K562 (cell line): ENCODE results near the gene NIM1K. TPM values are rescaled to one million over a fixed set of nuclear protein-coding genes. Genes with fewer than 3 reads are reported as not detected.

Source experiments
- CXXC5 ChIP-seq: fragments of 250-450 bp; sonication (Bioruptor Pico); IDR thresholded peaks from 2 replicates; pipeline ENCODE4 v1.8.0; 2022; ENCODE audit warnings: inconsistent platforms, mild to moderate bottlenecking, moderate library complexity
- GTF2F1 ChIP-seq: IDR thresholded peaks from 2 replicates; pipeline ENCODE4 v1.6.1; 2011; ENCODE audit warnings: low read depth, low read length, improper control_type of control experiment
- MAFG ChIP-seq: fragments of 450-650 bp; conservative IDR thresholded peaks from 2 replicates; pipeline ENCODE4 v1.6.1; 2016; ENCODE audit warnings: missing genetic modification characterization, missing compliant biosample characterization
- MCM2 ChIP-seq: fragments of 450-650 bp; IDR thresholded peaks from 2 replicates; pipeline ENCODE4 v1.6.1; 2017; ENCODE audit warnings: low read depth, mild to moderate bottlenecking
- NR2C1 ChIP-seq, 2 experiments: fragments of 450-650 bp; IDR thresholded peaks; 2 replicates each; pipeline ENCODE4 v1.6.1; 2017; ENCODE audit warnings: mild to moderate bottlenecking in 2 of 2, antibody characterized with exemption in 1 of 2, inconsistent platforms in 1 of 2, missing compliant biosample characterization in 1 of 2, missing genetic modification characterization in 1 of 2
- RFX7 ChIP-seq: fragments of 250-450 bp; sonication (Bioruptor Pico); IDR thresholded peaks from 2 replicates; pipeline ENCODE4 v1.5.1; 2021; ENCODE audit warnings: mild to moderate bottlenecking
- SMAD4 ChIP-seq: fragments of 250-450 bp; sonication (Bioruptor Pico); conservative IDR thresholded peaks from 2 replicates; pipeline ENCODE4 v1.8.0; 2021; ENCODE audit warnings: inconsistent platforms, mild to moderate bottlenecking, moderate library complexity
- SUPT5H ChIP-seq: fragments of 450-650 bp; IDR thresholded peaks from 2 replicates; pipeline ENCODE4 v1.6.1; 2016
- XRCC5 ChIP-seq: fragments of 200-400 bp; formaldehyde crosslinking; IDR thresholded peaks from 2 replicates; pipeline ENCODE4 v1.6.1; 2017; ENCODE audit warnings: low read depth, mild to moderate bottlenecking, low read length
- YBX1 ChIP-seq: fragments of 450-650 bp; IDR thresholded peaks from 2 replicates; pipeline ENCODE4 v1.7.1; 2016; ENCODE audit warnings: mild to moderate bottlenecking
- ZFP30 ChIP-seq: fragments of 250-450 bp; sonication (Bioruptor Pico); IDR thresholded peaks from 2 replicates; pipeline ENCODE4 v1.8.0; 2022; ENCODE audit warnings: moderate library complexity, mild to moderate bottlenecking, inconsistent platforms, borderline replicate concordance
- ZNF212 ChIP-seq: fragments of 450-650 bp; formaldehyde crosslinking; IDR thresholded peaks from 2 replicates; pipeline ENCODE4 v1.4.0; 2020; ENCODE audit warnings: mild to moderate bottlenecking
- ZNF431 ChIP-seq: sonication (generic); formaldehyde crosslinking; IDR thresholded peaks from 2 replicates; pipeline ENCODE4 v1.8.0; 2022; ENCODE audit warnings: mild to moderate bottlenecking, missing genetic modification reagents
- ZNF717 ChIP-seq: fragments of 250-450 bp; sonication (Bioruptor Pico); IDR thresholded peaks from 2 replicates; pipeline ENCODE4 v1.5.0; 2021
- ZNF79 ChIP-seq: fragments of 250-450 bp; sonication (Bioruptor Pico); IDR thresholded peaks from 2 replicates; pipeline ENCODE4 v1.4.0; 2020; ENCODE audit warnings: low read depth, mild to moderate bottlenecking, moderate library complexity
- polyA plus RNA-seq, 8 experiments: library from polyadenylated mRNA; depleted of rRNA in 4 of 8; stranded (reverse) in 5 of 8; unstranded in 3 of 8; fragments of >200 nt; fragmentation: Nextera tagmentation in 2 of 8; fragmentation: Illumina TruSeq in 1 of 8; extraction: Ambion mirVana in 2 of 8; extraction: Trizol in 1 of 8; gene quantifications; 2 replicates each; pipeline versions ENCODE4 v1.2.1 to v1.2.3, GENCODE V29; 2011 to 2014; ENCODE audit warnings: inconsistent platforms in 1 of 8, missing spikeins in 1 of 8
- total RNA-seq, 7 experiments: library from RNA; depleted of rRNA in 6 of 7; stranded (reverse); fragments of >200 nt in 6 of 7; fragmentation: Illumina TruSeq in 2 of 7; extraction: Trizol in 2 of 7; gene quantifications; 2 replicates each; pipeline versions ENCODE4 v1.2.1 to v1.2.3, GENCODE V29; 2011 to 2021; ENCODE audit warnings: low replicate concordance in 1 of 7
- TF ChIP-seq, protein P1 (sequence below): sonication (generic); formaldehyde crosslinking; IDR thresholded peaks from 2 replicates; pipeline ENCODE4 v1.8.0; 2023; ENCODE audit warnings: mild to moderate bottlenecking, missing genetic modification reagents
- TF ChIP-seq, protein P2 (sequence below): fragments of 450-650 bp; conservative IDR thresholded peaks from 2 replicates; pipeline ENCODE4 v1.6.1; 2016; ENCODE audit warnings: missing genetic modification characterization, low read depth, mild to moderate bottlenecking, missing compliant biosample characterization, moderate library complexity
- TF ChIP-seq, protein P3 (sequence below): fragments of 200-800 bp; sonication (Bioruptor generic); IDR thresholded peaks from 2 replicates; pipeline ENCODE4 v1.6.1; 2017; ENCODE audit warnings: missing genetic modification characterization, missing compliant biosample characterization
- TF ChIP-seq, protein P4 (sequence below): sonication (generic); IDR thresholded peaks from 2 replicates; pipeline ENCODE4 v1.6.1; 2016
- TF ChIP-seq, protein P5 (sequence below): fragments of 250-450 bp; sonication (Bioruptor Pico); IDR thresholded peaks from 2 replicates; pipeline ENCODE4 v1.5.0; 2021

The NIM1K gene
- total and polyA plus RNA-seq, 9 of the 15 experiments (the other 6 are each of a cell fraction or from before 2014, with no cell fraction given) = 0.03 to 0.34 (median 0.08) TPM; not detected in 3

- TF ChIP-seq ZNF431 (no peak), MAFG (tag) (peak; percentile 86), ZNF717 (CRISPR knock-in tag) (no peak), CXXC5 (CRISPR knock-in tag) (0 out of 2 replicates have a peak, but pooled peaks have one; percentile 28), MCM2 (no peak), ZNF79 (CRISPR knock-in tag) (no peak), ZNF212 (CRISPR knock-in tag) (no peak), SMAD4 (CRISPR knock-in tag) (no peak), ZFP30 (no peak), SUPT5H (no peak), GTF2F1 (no peak), XRCC5 (no peak), NR2C1 (IDR thresholded peaks at IDR 0.05) (no peak), NR2C1 (tag; IDR thresholded peaks at IDR 0.05) (no peak), YBX1 (no peak), RFX7 (CRISPR knock-in tag) (no peak)
- TF ChIP-seq, protein P1, sequence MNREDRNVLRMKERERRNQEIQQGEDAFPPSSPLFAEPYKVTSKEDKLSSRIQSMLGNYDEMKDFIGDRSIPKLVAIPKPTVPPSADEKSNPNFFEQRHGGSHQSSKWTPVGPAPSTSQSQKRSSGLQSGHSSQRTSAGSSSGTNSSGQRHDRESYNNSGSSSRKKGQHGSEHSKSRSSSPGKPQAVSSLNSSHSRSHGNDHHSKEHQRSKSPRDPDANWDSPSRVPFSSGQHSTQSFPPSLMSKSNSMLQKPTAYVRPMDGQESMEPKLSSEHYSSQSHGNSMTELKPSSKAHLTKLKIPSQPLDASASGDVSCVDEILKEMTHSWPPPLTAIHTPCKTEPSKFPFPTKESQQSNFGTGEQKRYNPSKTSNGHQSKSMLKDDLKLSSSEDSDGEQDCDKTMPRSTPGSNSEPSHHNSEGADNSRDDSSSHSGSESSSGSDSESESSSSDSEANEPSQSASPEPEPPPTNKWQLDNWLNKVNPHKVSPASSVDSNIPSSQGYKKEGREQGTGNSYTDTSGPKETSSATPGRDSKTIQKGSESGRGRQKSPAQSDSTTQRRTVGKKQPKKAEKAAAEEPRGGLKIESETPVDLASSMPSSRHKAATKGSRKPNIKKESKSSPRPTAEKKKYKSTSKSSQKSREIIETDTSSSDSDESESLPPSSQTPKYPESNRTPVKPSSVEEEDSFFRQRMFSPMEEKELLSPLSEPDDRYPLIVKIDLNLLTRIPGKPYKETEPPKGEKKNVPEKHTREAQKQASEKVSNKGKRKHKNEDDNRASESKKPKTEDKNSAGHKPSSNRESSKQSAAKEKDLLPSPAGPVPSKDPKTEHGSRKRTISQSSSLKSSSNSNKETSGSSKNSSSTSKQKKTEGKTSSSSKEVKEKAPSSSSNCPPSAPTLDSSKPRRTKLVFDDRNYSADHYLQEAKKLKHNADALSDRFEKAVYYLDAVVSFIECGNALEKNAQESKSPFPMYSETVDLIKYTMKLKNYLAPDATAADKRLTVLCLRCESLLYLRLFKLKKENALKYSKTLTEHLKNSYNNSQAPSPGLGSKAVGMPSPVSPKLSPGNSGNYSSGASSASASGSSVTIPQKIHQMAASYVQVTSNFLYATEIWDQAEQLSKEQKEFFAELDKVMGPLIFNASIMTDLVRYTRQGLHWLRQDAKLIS (CRISPR knock-in tag) = no peak
- TF ChIP-seq, protein P2, sequence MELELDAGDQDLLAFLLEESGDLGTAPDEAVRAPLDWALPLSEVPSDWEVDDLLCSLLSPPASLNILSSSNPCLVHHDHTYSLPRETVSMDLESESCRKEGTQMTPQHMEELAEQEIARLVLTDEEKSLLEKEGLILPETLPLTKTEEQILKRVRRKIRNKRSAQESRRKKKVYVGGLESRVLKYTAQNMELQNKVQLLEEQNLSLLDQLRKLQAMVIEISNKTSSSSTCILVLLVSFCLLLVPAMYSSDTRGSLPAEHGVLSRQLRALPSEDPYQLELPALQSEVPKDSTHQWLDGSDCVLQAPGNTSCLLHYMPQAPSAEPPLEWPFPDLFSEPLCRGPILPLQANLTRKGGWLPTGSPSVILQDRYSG (tag) = 0 out of 2 replicates have a peak, but pooled peaks have one; percentile 34
- TF ChIP-seq, protein P3, sequence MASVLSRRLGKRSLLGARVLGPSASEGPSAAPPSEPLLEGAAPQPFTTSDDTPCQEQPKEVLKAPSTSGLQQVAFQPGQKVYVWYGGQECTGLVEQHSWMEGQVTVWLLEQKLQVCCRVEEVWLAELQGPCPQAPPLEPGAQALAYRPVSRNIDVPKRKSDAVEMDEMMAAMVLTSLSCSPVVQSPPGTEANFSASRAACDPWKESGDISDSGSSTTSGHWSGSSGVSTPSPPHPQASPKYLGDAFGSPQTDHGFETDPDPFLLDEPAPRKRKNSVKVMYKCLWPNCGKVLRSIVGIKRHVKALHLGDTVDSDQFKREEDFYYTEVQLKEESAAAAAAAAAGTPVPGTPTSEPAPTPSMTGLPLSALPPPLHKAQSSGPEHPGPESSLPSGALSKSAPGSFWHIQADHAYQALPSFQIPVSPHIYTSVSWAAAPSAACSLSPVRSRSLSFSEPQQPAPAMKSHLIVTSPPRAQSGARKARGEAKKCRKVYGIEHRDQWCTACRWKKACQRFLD (CRISPR knock-in tag) = peak; percentile 34; the same call in 1 of the 2 replicates
- TF ChIP-seq, protein P4, sequence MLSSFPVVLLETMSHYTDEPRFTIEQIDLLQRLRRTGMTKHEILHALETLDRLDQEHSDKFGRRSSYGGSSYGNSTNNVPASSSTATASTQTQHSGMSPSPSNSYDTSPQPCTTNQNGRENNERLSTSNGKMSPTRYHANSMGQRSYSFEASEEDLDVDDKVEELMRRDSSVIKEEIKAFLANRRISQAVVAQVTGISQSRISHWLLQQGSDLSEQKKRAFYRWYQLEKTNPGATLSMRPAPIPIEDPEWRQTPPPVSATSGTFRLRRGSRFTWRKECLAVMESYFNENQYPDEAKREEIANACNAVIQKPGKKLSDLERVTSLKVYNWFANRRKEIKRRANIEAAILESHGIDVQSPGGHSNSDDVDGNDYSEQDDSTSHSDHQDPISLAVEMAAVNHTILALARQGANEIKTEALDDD = no peak
- TF ChIP-seq, protein P5, sequence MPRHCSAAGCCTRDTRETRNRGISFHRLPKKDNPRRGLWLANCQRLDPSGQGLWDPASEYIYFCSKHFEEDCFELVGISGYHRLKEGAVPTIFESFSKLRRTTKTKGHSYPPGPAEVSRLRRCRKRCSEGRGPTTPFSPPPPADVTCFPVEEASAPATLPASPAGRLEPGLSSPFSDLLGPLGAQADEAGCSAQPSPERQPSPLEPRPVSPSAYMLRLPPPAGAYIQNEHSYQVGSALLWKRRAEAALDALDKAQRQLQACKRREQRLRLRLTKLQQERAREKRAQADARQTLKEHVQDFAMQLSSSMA (CRISPR knock-in tag) = no peak
Measured at GRCh38 chr5:43281840-43282658, 90.0 kb downstream of the NIM1K start (continued).
